Effector CD4-positive, alpha-beta T cell (primary cell): ENCODE measurements around the gene PPP1R15A.
A peak's percentile ranks its signal among the peaks of the same experiment; 100 is the strongest.
"Not testable (repeated sequence)": the region's sequence is repeated elsewhere in the genome, so short reads cannot be mapped to it uniquely, and the experiment has no call there.

Experiments used
- DNase-seq: peaks from one replicate; pipeline ENCODE4 v3.0.0-alpha.2; 2020

PPP1R15A gene

DNA sequence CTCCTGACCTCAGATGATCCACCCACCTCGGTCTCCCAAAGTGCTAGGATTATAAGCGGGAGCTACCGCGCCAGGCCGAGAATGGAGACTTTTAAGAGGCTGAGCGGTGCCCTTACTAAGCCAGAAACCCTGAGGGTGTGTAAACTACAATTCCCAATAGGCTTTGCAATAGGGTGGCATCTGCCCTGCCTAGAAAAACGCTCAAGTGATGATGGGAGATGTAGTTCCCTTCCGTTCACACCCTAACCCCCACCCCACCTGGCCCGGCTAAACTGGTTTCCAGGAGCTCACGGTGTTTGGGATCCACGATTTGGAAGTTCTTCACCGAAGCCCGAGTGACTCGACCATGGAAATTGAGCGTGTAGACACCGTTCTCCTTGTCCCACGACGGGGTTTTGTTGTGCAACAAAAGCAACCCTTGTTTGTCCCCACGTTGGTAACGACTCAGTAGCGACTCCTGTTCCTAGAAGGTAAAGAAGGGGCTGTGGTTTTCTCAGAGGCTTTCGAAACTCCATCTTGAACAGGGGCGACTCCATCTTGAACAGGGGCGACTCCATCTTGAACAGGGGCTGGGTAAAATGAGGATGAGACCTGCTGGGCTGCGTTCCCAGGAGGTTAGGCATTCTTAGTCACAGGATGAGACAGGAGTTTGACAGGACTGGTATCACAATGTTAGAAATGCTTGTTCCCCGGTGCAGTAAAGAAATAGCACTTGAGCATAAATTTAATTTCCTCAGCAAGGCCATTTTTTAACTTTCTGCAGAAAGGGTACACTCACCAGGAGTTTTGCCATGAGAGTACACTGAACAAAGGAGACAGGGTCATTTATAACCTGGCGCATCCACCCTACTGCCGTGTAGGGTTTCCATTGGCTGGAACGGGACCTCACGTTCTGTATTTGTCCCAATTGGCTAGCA lies 9.8 kb downstream of the PPP1R15A start:
- no peak for DNase-seq

DNA sequence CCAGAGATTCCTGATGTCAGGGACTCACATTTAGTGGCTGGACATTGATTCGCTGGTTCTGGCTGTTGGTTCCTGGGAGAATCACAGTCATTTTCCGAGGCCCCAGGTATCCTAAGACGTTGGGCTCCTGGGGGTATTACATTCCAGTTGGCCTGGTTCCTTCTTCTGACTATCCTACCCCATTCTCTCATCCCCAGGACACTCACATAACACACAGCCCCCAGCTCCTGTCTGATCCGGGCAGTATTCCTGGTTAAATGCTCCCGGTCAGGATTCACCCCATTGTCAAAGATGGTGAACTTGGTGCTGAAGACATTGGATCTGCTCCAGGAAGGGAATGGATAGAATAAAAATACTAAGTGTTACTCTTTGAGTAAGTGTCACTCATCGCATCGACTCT lies 11.5 kb downstream of the PPP1R15A start:
- DNase-seq: no peak

DNA sequence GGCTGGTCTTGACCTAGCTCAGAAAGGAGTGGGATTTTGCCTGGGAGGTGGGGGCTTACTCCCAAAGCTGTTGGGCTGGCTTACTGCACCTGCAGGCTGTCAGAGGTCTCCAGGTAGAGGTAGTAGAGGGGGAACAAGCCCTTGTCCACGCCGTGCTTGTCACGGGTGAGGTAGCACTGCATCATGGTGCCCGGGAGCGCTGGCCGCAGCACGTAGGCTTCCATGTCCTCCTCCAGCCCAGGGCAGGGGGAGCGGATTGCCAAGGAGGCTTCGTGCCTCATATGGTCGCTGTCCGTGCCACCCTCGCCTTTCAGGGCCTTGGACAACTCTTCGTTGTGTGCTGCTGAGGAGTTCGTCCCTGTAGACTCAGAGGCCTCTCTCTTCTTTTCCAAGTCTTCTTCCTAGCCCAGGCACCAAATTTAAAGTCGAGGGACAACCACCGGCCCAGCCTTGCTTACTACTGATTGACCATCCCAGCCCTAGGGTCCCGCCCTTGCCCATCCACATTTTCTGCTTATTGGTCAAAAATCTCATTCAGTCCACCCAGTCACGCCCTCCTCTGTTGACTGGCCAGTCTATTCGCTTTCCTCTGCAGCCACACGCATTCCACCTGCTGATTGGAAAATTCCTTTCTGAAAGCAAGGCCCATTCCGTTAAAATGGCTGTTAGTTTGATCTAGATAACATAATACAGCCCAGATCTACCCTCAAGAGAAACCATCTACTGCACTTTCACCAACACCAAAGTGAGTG lies 15.8 kb downstream of the PPP1R15A start:
- DNase-seq: no peak

DNA sequence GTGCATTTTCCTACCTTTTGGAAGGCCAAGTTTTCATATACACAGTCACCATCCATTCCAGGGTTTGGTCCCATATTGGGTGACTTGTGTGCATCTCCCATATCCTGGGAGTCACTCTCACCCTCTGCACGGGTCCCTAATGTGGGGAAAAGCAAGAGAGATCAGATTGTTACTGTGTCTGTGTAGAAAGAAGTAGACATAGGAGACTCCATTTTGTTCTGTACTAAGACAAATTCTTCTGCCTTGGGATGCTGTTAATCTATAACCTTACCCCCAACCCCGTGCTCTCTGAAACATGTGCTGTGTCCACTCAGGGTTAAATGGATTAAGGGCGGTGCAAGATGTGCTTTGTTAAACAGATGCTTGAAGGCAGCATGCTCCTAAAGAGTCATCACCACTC lies 17.3 kb downstream of the PPP1R15A start:
- DNase-seq: not testable (repeated sequence)

DNA sequence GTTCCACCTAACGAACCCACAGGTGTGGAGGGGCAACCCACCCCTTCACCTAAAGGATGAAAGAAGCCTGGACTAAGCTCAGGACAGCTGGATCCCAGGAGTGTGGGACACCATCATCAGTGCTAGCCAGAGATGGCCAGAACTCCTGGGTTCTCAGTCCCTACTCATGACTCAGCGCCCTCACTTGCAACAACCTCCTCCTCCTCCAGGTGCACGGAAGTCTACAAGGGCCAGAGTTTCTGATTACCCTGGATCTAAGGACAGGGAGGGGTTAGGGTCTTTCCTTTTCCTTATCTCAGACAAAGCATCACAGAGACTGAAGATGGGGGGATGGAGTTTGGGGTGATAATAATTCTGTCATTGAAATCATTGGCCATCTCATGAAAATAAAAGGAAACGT lies 18.3 kb downstream of the PPP1R15A start:
- DNase-seq: no peak

DNA sequence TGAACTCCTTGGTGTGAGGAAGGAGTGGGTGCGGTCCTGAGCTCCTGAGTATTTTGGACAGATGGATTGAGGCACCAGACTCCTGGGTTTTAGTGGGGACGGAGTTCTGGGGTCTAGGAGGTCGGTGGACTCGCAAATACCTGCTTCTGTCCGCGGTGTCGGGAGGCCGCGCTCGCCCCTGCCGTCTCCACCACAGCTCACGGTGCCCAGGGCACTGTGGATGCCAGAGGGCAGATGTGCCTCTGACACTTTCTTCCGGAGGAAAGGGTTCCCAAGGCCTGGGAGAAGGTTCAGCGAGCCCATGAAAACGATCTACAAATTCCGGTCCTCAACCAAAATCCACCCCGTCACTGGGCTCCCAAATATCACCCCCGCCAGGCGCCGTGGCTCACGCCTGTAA lies 23.0 kb downstream of the PPP1R15A start:
- DNase-seq: no peak

DNA sequence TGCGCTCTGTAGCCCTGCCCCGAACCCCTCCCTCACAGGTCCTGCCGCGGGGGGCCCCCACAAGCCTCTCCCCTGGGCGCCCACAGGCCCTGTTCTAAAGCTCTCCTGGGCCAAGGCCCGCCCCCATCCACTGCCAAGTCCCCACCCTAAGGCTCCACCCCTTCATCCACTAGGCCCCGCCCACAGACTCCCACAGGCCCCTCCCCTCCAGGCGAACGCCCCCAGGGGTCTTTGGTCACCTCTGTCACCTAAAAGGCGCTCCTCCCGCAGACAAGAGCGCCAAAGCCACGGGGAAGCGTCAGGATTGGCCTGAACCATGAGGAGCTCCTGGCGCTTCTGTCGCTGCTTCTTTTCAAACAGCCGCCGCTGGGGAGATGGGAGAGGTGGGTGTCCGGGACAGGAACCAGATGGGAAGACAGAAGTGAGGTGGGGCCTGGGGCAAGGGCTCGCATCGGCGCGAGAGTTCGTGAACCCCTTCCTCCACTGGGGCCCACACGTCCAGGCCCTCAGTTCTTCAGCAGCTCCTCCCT lies 24.0 kb downstream of the PPP1R15A start:
- no peak for DNase-seq

DNA sequence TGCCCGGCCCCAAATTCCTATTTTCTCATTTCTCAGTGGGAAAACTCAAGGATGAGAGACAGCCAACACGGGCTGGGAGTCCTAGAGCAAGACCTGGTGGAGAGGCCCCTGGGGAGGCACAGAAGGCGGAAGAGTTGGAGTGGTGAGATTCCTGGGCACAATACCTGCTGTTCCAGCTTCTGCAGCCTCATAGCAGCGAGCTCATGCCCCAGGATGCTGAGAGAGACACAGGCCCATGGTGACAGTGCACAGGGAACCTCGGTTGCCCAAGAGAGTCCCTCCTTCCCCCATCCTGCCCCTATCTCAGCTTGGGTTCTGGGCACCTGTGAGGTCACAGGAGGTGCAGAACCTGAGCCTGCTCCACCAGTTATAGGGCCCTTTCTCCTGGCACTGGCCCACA lies 25.0 kb downstream of the PPP1R15A start:
- DNase-seq: no peak

DNA sequence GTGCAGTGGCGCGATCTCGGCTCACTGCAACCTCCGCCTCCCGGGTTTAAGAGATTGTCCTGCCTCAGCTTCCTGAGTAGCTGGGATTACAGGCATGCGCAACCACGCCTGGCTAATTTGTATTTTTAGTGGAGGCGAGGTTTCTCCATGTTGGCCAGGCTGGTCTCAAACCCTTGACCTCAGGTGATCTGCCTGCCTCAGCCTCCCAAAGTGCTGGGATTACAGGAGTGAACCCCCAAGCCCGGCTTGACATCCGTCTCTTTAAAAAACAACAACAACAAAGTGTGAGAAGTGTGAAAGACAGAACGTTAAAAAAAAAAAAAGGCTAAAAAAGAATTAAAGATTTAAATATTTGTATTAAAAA lies 27.1 kb downstream of the PPP1R15A start:
- not testable (repeated sequence) for DNase-seq

DNA sequence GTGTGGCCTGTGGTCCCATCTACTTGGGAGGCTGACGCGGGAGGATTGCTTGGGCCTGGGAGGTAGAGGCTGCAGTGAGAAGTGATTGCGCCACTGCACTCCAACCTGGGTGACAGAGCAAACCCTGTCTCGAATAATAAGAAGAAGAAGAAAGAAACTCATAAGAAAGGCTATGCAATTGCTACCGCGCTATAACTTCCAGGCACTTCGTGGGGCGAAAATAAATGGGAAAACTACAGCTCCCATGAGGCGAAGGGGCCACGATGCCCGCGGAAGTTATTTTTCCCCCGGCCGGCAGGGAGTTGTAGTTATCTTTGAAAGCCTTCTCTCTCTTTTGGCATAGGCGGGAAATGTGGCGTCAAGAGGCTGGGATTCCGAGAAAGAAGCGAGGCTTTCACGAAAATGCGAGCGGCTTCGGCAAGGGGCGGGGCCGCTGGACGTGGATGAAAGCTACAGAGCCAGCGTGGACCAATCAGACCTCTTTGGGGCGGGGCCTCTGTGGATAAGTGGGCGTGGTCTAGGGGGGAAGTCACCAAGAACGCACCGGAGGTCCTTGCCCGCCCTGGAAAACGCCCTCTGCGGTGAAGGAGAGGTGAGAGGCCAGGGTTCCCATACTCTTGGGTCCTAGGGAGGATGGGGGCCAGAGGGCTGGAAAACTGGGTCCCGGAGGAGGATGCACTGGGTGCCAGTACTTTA lies 27.7 kb downstream of the PPP1R15A start, which contains the start of gene NUCB1:
TSS of gene NUCB1 (plus strand) at position 532 of the 696 bp plus-strand sequence. CDS start 485 bp downstream, outside the sequence.
- DNase-seq: peak; percentile 97

DNA sequence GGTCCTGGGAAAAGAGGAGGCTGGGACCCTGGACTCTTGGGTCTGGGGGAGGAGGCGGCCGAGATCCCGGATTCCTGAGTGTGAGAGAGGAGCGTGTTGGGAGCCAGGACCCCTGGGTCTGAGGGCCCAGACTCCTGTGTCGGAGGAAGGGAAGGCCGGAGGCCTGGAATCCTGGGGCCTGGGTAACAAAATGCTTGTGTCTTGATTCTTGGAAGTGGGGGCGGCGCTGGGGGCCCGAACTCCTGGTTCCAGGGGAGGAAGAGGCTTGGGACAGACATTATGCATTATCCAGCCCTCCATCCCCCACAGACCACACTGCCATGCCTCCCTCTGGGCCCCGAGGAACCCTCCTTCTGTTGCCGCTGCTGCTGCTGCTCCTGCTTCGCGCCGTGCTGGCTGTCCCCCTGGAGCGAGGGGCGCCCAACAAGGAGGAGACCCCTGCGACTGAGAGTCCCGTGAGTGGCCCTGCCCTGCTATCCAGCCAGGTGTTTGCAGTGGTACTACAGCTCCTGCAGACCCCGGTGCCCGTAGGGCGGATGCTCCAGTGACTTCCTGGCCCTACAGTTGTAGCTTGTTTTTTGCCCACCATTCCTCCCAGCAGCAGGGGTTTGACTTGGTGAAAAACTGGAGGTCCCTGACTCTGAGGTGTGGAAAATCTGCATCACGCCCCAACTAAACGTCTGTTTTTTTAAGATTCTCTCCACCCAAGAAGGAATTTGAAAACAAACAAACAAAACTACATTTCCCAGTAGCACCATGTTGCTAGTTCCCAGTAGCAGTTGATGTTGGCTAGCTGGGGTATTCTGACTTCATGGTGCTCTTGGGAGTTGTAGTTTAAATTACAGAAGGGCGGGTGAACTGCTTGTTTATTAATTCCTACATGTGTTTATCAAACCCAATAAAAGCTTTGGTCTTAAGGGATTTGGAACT lies 28.5 kb downstream of the PPP1R15A start:
- no peak for DNase-seq

DNA sequence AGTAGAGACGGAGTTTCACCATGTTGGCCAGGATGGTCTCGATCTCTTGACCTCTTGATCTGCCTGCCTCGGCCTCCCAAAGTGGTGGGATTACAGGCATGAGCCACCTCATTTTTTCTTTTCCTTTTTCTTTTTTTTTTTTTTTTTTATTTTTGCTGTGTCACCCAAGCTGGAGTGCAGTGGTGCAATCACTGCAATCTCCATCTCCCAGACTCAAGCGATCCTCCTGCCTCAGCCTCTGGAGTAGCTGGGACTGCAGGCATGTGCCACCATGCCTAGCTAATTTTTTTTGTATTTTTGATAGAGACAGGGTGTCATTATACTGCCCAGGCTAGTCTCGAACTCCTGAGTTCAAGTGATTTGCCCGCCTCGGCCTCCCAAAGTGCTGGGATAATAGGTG lies 30.1 kb downstream of the PPP1R15A start:
- not testable (repeated sequence) for DNase-seq

DNA sequence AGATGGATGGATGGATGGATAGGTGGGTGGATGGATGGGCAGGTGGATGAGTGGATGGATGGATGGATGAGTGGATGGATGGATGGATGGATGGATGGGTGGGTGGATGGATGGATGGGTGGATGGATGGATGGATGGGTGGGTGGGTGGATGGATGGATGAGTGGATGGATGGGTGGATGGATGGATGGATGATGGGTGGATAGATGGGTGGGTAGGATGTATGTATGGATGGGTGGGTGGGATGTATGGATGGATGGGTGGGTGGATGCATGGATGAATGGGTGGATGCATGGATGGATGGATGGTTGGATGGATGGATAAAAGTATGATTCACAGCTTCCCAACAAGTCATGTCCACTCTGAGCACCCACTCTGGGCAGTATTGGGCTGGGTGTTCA lies 31.6 kb downstream of the PPP1R15A start:
- not testable (repeated sequence) for DNase-seq

DNA sequence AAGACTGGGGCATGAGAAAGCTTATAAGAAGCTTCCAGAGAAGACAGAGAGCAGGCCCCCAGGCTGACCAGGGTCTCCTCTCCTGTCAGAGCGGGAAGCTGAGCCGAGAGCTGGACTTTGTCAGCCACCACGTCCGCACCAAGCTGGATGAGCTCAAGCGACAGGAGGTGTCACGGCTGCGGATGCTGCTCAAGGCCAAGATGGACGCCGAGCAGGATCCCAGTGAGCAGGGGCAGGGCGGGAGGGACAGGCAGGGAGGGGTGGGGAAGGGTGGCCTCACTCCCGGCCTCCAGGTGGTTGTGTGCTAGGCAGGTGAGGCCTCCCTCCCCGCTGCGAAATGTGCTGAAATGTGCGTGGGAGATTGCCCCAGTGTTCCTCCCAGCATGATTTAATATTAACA lies 33.4 kb downstream of the PPP1R15A start:
- DNase-seq: no peak

DNA sequence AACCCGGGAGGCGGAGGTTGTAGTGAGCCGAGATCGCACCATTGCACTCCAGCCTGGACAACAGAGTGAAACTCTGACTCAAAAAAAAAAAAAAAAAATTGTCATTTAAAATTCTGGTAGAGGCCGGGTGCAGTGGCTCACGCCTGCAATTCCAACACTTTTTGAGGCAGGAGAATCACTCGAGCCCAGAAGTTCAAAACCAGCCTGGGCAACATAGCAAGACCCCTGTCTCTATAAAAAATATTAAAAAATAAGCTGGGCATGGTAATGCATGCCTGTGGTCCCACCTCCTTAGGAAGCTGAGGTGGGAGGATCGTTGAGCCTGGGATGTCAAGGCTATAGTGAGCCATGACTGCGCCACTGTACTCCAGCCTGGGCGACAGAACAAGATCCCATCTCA lies 34.1 kb downstream of the PPP1R15A start:
- no peak for DNase-seq

DNA sequence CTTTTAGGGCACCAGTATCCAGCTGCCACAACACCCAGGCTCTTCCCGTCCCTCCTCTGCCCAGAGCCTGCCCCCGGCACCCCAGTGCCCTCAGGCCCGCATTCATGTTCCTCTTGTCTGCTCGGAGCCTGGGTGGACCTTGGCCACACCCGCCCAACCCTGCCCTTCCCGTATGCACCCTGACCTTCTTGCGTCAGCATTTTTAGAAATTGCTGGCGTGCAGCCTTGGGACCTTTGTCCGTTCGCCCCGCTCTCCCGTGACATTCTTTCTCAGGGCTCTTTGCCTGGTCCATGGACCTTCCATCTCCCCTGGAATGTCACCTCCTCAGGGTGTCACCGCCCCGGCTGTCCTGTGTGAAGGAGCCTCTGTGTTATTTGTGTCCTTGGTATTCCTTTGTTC lies 35.5 kb downstream of the PPP1R15A start:
- no peak for DNase-seq

DNA sequence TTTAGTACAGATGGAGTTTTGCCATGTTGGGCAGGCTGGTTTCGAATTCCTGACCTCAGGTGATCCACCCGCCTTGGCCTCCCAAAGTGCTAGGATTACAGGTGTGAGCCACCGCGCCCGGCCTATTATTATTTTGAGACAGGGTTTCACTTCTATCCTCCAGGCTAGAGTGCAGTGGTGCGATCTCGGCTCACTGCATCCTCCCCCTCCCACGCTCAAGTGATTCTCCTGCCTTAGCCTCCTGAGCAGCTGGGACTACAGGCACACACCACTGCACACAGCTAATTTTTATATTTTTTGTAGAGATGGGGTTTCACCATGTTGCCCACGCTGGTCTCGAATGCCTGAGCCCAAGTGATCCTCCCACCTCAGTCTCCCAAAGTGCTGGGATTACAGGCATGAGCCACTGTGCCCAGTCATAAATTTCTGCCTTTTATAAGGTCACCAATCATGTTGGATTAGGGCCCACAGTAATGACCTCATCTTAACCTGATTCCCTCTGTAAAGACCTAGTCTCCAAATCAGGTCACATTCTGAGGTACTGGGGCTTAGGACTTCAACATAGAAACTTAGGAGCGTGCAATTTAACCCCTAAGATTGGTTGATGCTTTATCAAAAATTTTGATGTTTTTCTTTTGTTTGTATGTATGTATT lies 37.3 kb downstream of the PPP1R15A start:
- not testable (repeated sequence) for DNase-seq

DNA sequence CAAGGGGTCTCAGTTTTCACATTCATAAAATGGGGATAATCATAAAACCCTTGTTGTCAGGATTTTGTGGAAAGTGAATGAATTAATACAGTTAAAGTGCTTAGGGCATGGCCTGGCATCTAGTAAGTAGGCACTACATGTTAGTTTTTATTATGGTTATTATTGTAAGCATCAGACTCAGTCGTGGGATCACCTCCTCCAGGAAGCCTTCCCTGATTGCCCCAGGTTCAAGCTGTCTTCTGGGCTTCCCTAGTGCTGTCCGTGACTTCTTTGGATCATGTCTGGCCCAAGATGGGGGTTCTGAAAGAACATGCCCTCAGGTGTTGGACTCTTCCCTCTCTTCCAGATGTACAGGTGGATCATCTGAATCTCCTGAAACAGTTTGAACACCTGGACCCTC lies 38.6 kb downstream of the PPP1R15A start:
- DNase-seq: no peak

DNA sequence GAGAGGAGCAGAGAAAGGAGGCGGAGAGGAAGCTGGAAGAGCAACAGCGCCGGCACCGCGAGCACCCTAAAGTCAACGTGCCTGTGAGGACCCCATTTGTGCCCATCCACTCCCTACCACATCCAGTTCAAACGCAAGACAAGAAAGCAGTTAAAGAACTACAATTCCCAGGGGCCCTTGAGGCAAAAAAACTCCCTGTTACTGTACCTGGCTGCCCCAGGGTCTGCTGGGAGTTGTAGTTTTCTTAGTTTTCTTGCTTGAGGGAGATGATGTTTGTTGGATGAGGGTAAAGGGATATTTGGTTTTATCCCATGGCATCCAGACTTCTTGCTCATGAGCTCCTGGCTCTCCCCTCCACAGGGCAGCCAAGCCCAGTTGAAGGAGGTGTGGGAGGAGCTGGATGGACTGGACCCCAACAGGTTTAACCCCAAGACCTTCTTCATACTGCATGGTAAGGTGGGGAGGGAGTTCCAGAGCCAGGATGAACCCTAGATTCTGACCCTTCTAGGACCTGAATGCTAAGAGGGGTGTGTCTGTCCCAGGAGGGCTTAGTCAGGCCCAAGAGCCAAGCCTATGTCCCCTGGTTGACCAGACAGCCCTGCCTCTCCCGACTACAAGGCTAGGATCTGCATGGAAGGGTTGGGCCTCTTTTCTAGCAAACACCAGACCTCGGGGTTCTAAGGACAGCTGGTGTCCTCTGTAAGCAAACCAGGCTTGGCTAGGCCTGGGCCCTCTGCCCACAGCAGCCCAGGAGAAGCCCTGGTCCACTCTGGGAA lies 41.1 kb downstream of the PPP1R15A start:
- peak; percentile 13 for DNase-seq

DNA sequence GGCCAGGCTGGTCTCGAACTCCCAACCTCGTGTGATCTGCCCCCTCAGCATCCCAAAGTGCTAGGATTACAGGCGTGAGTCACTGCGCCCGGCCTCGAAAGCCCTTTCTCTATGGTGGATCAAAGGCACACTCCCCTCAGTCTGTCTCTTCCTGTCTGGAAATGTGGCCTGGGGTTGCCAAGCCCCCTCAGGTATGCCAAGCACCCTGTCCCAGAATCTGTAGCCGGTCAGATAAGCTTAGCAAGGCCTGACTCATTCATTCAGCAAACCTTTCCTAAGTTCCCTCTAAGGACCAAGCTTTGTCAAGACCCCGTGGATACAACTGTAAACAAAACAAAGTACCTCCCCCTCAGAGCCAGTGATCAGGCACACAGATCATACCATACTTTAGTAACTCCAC lies 42.0 kb downstream of the PPP1R15A start:
- no peak for DNase-seq

DNA sequence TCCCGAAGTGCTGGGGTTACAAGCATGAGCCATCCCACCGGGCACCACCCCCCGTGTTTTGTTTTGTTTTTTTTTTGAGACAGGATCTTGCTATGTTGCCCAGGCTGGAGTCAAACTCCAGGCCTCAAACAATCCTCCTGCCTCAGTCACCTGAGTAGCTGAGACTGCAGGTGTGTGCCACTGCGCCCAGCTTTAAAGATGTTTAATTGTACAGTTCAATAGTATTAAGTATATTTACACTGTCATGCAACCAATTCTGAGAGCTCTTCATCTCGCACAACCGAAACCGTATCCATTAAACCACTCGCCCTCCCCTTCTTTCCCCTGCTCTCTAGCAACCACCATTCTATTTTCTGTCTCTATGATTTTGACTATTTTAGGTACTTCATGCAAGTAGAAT lies 43.5 kb downstream of the PPP1R15A start:
- no peak for DNase-seq
